ENCODE data around the gene PPP1R9B.

Gene PPP1R9B

DNA sequence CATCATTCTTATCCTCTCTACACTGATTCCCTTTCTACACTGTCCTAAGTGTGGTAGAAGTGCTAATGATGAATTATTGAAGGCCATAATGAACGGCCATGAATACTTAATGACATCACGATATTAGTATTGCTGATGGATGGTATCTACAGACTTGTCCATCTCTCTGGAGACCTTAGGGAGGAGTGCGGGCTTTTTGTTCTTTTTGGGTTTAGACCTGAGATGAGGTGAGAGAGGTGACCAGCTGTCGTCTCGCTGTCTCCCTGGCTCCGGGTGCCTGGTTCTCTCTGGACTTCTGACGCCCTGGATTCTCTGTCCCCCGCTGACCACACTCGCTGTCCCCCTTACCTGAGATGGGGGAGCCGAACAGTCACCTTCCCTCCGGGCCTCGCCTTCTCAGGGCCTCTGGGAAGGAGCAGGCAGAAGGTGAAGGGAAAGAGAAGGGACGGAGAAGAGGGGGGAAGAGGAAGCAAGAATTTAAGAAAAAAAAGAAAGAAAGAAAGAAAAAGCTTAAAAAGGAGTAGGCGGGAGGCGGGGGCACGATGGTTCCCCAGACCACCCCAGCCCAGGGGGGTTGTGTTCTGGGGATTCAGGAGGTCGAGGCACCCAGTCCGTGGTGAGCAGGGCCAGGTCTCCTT, 32.4 kb upstream of the PPP1R9B start:
- TF ChIP-seq, protein P1, sequence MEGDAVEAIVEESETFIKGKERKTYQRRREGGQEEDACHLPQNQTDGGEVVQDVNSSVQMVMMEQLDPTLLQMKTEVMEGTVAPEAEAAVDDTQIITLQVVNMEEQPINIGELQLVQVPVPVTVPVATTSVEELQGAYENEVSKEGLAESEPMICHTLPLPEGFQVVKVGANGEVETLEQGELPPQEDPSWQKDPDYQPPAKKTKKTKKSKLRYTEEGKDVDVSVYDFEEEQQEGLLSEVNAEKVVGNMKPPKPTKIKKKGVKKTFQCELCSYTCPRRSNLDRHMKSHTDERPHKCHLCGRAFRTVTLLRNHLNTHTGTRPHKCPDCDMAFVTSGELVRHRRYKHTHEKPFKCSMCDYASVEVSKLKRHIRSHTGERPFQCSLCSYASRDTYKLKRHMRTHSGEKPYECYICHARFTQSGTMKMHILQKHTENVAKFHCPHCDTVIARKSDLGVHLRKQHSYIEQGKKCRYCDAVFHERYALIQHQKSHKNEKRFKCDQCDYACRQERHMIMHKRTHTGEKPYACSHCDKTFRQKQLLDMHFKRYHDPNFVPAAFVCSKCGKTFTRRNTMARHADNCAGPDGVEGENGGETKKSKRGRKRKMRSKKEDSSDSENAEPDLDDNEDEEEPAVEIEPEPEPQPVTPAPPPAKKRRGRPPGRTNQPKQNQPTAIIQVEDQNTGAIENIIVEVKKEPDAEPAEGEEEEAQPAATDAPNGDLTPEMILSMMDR (IDR thresholded peaks at IDR 0.05; ENCODE audit: low read length, missing control alignments): no peak
- no peak for DNase-seq (ENCODE audit: low read depth)
- H3K4me3 ChIP-seq (replicated peaks; ENCODE audit: low read depth, low read length): no peak overlapping the region

DNA sequence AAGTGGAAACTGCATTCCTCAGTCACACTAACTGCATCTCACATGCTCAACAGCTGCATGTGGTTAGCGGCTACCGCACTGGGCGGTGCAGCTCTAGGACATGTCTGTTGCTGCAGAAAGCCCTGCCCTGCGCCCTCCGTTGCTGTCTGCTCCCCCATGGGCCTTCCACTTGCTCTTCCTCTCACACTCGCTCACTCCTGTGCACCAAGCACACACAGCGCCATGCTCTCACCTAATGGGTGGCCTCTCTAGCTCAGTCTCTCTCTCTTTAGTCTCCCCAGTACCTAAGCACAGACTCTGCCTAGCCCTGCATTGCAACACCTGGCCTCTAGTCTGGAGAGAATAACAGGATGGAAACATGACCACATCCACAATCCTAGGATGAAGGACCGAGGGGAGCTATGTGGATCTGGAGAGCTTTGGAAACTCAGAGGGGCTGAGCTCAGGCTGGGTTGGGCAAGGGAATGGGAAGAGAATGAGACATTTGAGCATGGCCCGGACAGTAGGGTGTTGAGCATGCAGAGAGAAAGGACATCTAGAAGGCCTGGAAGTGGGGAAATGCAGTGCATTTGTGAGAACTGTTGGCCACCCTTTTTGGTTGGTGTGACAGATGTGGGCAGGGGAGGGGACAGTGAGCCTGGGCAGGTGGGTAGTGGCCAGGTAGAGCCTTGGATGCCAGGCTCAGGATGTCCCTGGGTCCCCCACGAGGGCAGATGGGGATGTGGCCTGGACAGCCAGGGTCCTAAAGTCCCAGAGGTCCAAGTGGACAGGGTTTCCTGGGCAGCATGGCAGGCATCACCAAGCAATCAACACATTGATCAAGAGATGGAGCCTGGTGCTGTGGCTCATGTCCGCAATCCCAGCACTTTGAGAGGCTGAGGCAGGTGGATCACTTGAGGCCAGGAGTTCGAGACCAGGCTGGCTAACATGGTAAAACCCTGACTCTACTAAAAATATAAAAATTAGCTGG, 31.4 kb upstream of the PPP1R9B start:
- TF ChIP-seq, protein P1 (IDR thresholded peaks at IDR 0.05; ENCODE audit: low read length, missing control alignments): no peak
- peak; percentile 53 for DNase-seq (ENCODE audit: low read depth)
- H3K4me3 ChIP-seq (replicated peaks; ENCODE audit: low read depth, low read length): no peak overlapping the region

DNA sequence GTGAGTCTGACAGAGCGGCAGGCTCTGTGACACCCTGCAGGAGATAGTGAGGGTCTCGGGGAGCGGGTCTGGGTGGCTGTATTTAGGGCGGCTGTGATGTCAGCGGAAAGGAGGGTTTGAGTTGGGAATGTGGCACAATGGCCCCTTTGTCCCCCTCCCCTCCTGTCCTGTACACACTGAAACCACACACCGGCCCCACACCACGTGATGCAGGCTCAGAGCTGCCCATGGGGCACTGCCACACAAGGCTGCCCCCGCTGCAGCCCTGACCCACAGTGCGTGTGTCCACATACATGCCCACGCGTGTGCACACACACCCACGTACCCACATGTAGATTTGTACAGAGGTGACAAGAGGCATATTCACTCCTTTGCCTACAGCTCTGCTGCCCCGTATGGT, 30.7 kb upstream of the PPP1R9B start:
- no peak for DNase-seq (ENCODE audit: low read depth)
- TF ChIP-seq, protein P1 (IDR thresholded peaks at IDR 0.05; ENCODE audit: low read length, missing control alignments): no peak
- no peak overlapping the region for H3K4me3 ChIP-seq (replicated peaks; ENCODE audit: low read depth, low read length)

DNA sequence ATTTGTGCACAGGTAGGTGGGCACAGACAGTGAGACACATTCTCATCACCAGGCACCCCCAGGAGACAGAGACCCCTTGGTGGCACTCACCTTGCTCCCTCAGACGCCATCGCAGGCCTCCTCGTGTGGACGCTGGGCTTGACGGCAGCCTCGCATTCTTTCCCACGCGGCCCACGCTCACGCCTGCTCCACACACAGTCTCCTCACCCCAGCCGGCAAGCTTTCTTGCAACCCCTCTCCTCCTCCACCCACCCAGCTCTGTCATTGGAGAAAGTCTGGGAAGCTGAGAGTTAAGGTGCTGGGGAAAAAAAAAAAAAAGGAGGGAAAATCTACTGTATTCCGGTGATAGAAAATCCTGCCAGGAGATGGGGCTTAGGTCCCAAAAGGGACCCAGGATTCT, 30.1 kb upstream of the PPP1R9B start:
- DNase-seq (ENCODE audit: low read depth): no peak
- TF ChIP-seq, protein P1 (IDR thresholded peaks at IDR 0.05; ENCODE audit: low read length, missing control alignments): no peak
- no peak overlapping the region for H3K4me3 ChIP-seq (replicated peaks; ENCODE audit: low read depth, low read length)

DNA sequence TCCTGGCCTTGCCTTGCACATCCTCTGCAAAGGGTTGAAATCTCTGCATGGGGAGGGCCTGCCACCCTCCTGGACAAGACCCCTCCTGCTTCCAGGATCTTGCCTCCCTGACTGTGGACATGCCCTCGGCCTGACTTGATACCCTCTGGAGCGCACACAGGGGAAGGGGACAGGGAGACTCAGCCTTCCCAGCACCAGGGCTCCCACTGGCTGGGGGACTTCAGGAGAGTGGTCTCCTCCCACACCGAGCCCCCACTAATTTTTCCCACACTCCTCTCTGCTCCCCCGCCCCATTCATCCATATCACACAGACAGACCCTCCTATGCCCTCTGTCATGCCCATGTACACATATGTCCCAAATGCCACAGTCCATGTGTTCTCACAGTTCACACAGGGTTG, 29.6 kb upstream of the PPP1R9B start:
- H3K4me3 ChIP-seq (replicated peaks; ENCODE audit: low read depth, low read length): no peak overlapping the region
- TF ChIP-seq, protein P1 (IDR thresholded peaks at IDR 0.05; ENCODE audit: low read length, missing control alignments): no peak
- DNase-seq (ENCODE audit: low read depth): no peak

DNA sequence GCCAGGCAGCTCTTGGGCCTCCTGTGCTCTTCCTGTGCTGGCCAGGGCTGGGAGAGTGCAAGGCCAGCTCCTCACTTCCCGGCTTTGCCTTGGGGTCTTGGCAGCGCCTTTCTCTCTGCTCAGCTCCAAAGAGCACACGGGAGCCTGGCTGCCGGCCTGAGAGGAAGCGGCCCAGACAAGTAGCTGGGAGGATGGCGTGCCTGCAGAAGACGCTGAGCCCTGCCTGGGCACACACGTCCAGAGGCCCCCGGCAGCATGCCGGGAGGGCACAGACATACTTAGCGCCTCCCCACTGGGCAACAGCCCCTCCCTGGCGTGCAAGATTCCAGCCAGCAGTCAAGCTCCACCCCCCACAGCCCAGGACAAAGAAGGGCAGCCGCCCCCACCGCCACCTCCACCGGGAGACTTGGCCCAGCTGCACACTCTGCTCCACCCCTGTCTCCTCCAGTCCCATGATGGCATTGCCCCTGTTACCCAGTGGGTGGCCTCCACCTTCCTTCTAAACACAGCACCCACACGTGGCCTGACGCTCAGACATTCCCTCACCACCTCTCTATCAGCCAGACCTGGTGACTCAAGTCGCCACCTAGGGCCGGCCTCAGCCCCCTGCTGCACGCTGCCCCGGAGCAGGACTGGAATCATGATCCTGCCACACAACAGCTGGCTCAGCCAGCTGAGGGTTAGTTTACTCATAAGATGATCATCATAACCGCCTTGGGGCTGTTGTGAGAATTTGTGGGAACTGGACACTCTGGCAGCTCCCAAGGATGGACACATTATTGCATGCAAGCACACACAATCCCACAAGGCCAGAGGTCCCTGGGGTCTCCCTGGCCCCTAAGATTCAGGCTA, 27.7 kb upstream of the PPP1R9B start:
- DNase-seq (ENCODE audit: low read depth): peak; percentile 95
- TF ChIP-seq, protein P1 (IDR thresholded peaks at IDR 0.05; ENCODE audit: low read length, missing control alignments): peak; percentile 55
- no peak overlapping the region for H3K4me3 ChIP-seq (replicated peaks; ENCODE audit: low read depth, low read length)
